GM18517 (cell line): ENCODE measurements around the gene AGBL4.
"Not testable (repeated sequence)": the region's sequence is repeated elsewhere in the genome, so short reads cannot be mapped to it uniquely, and the experiment has no call there.

Experiments
- ATAC-seq: cut with Tn5 transposase; IDR thresholded peaks from one replicate; pipeline ENCODE4 v1.9.1; 2021; ENCODE audit warnings: mild to moderate bottlenecking, moderate library complexity; ENCODE audit not compliant: unreplicated experiment

Gene AGBL4

GRCh38 chr1:49319426-49319963 lies 704.3 kb downstream of the AGBL4 start:
- no peak for ATAC-seq

GRCh38 chr1:49318218-49318617 lies 705.5 kb downstream of the AGBL4 start:
- ATAC-seq: no peak

GRCh38 chr1:49307457-49307856 lies 716.3 kb downstream of the AGBL4 start:
- no peak for ATAC-seq

GRCh38 chr1:49306507-49307070 lies 717.2 kb downstream of the AGBL4 start:
- ATAC-seq: no peak

GRCh38 chr1:49302400-49302799 lies 721.4 kb downstream of the AGBL4 start:
- ATAC-seq: not testable (repeated sequence)

- ATAC-seq: no peak
These were observed 725.5 kb downstream of the AGBL4 start for GRCh38 chr1:49298304-49298703.

- no peak for ATAC-seq
These were observed 726.0 kb downstream of the AGBL4 start for GRCh38 chr1:49297783-49298182.

GRCh38 chr1:49294539-49294938 lies 729.2 kb downstream of the AGBL4 start:
- ATAC-seq: no peak

- ATAC-seq: no peak
These were observed 730.7 kb downstream of the AGBL4 start for GRCh38 chr1:49293016-49293415.

GRCh38 chr1:49257211-49258049 lies 766.3 kb downstream of the AGBL4 start:
- ATAC-seq: not testable (repeated sequence)

- ATAC-seq: no peak
These were observed 770.8 kb downstream of the AGBL4 start for GRCh38 chr1:49252917-49253316.

- ATAC-seq: no peak
These were observed 772.6 kb downstream of the AGBL4 start for GRCh38 chr1:49251019-49251784.

GRCh38 chr1:49240709-49241221 lies 783.0 kb downstream of the AGBL4 start:
- ATAC-seq: no peak

GRCh38 chr1:49234988-49235387 lies 788.8 kb downstream of the AGBL4 start:
- no peak for ATAC-seq

GRCh38 chr1:49229555-49229954 lies 794.2 kb downstream of the AGBL4 start:
- no peak for ATAC-seq

GRCh38 chr1:49226758-49227157 lies 797.0 kb downstream of the AGBL4 start:
- no peak for ATAC-seq

- no peak for ATAC-seq
These were observed 798.3 kb downstream of the AGBL4 start for GRCh38 chr1:49225464-49225863.

- no peak for ATAC-seq
These were observed 810.5 kb downstream of the AGBL4 start for GRCh38 chr1:49213301-49213700.

GRCh38 chr1:49208712-49209111 lies 815.0 kb downstream of the AGBL4 start:
- no peak for ATAC-seq

GRCh38 chr1:49204720-49205119 lies 819.0 kb downstream of the AGBL4 start:
- no peak for ATAC-seq

- ATAC-seq: no peak
These were observed 823.0 kb downstream of the AGBL4 start for GRCh38 chr1:49200738-49201137.
